HG02884 (cell line): ENCODE data around the gene ZFPM1.

Source experiments
- ATAC-seq: cut with Tn5 transposase; IDR thresholded peaks from one replicate; pipeline ENCODE4 v1.9.1; 2021; ENCODE audit warnings: mild to moderate bottlenecking, moderate library complexity; ENCODE audit not compliant: unreplicated experiment

ZFPM1 gene

GRCh38 chr16:88433632-88434352, 19.3 kb upstream of the ZFPM1 start:
- no peak for ATAC-seq

DNA sequence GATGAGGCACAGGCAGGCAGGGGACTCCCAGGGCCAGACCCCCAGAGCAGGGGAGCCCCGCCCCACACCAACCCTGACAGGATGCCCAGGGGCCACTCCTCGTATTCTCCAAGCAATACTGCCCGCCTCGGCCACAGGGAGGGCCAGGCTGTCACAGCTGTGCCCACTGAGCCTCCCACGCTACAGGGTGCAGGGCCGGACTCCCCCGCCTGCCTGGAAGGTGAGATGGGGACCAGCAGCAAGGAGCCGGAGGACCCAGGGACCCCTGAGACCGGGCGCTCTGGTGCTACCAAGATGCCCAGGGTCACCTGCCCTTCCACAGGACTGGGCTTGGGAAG, 18.8 kb upstream of the ZFPM1 start:
- ATAC-seq, result no peak

GRCh38 chr16:88434746-88435145, 18.3 kb upstream of the ZFPM1 start:
- ATAC-seq, result no peak

GRCh38 chr16:88435437-88436355, 17.4 kb upstream of the ZFPM1 start:
- no peak for ATAC-seq

- no peak for ATAC-seq
Measured at GRCh38 chr16:88436796-88437195, 16.3 kb upstream of the ZFPM1 start.

GRCh38 chr16:88437367-88437964, 15.6 kb upstream of the ZFPM1 start:
- no peak for ATAC-seq

GRCh38 chr16:88438084-88438870, 14.8 kb upstream of the ZFPM1 start:
- ATAC-seq, result no peak

DNA sequence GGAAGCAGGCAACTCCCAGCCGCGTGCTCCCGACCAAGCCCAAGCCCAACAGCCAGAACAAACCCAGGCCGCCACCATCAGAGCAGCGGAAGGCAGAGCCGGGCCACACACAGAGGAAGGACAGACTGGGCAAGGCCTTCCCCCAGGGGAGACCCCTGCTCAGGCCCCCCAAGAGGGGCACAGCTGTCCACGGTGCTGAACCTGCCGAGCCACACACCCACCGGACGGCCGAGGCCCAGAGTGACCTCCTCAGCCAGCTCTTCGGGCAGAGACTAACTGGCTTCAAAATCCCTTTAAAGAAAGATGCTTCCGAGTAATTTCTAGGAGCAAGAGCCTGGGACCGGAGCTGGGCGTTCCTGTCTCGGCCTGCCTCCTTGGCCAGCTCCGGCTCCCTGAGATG, 14.1 kb upstream of the ZFPM1 start:
- ATAC-seq, result no peak

- no peak for ATAC-seq
Measured at GRCh38 chr16:88439706-88440105, 13.4 kb upstream of the ZFPM1 start.

DNA sequence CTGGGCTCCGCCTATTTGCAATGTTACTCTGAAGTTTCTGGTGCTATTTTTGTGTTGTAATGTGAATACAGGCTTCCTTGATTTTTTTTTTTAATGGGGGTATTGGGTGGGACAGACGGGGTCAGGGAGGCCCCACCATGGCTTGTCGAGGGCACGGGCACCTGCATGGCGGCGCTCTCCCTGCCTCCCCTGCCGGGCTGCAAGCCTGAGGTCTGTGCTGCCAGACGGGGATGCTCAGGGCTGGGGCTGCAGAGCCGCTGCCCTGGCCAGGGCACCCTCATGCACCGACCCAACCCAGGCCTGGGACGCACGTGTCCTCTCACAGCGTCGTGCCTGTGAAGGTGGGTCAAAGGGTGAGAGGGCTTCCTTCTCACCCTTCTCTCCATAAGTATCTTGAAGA, 13.0 kb upstream of the ZFPM1 start:
- no peak for ATAC-seq

DNA sequence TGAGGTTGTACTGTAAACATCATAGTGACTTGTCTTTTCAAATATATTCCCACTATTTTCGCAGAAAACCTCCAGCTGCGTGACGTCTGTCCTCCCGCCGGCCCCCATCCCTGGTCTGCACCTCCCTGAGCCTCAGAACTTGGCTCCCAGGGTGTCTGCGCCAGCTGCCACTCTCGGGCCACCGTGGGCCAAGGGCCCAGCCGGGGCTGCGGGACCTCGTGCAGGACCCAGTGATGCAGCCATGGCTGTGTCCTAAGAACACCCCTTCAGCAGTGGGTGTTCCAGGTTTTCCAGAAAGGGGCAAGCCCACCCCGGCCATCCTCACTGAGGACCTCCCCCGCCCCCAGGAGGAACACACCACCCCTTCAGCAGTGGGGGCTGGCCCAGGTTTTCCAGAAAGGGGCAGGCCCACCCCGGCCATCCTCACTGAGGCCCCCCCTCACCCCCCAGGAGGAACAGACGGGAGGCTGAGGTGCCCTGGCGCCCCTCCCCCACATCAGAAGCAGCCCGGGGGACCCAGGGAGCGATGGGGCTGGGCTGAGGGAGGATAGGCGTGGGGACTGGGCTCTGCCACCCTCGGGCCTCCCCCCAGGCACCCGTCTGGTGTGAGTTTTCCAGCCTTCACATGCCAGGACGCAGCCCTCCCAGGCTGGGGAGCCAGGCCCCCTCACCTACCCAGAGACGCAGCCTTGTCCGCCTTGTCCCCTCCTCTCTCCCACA, 12.2 kb upstream of the ZFPM1 start:
- no peak for ATAC-seq

DNA sequence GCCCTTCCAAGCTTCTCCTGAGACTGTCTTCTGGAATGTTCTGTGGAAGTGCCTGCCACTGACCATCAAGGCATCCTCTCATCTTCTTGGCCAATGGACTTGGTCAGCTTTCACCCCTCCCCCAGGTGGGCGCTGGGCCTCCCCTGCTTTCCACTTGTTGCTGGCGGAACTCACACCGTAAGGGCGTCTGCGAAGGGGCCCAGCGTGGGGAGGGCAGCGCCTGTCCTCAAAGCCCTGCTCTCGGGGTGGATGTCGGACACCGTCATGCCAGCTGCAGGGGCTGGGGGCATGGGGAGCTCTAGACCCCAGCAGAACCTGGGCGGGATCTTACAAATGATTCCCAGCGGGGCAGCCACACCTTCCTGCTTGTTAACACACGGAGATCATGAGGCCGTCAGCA, 11.6 kb upstream of the ZFPM1 start:
- no peak for ATAC-seq

GRCh38 chr16:88442383-88442726, 10.7 kb upstream of the ZFPM1 start:
- no peak for ATAC-seq

DNA sequence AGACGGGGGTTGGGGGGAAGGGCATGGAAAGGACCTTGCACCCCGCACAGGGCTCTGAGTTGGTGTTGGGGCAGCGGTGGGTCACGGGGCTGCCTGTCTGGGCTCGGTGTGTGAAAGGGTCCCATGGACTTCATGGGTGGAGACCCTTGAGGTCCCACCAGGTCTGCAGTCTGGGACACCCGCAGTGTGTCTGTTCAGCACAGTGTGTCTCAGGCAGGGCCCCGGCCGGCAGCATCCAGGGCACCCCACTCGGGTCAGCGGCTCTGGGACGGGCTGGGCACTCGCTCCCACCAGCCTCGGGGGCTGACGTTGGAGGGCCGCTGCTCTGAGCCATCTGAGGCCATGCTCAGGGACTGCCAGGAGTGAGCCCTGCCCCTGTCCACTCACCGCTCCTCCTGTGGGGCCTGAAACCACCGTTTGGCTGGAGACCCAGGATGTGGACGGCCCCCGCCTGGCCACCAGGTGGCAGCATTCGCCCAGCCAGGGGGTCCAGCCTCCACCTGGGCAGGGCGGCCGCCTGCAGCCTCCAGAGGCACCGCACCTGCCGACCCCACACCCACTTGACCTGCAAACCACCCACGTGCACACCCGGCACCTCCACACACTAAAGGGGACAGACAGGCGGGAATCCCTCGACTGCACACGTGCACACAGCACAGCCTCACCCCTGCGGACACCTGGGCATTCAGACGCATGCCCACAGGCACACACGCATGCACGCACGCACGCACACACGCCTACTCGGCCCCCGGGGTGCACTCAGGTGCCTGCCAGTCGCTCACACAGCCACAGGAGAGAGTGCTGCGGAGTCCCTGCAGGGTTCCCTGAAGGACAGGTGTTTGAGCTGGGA, 10.1 kb upstream of the ZFPM1 start:
- no peak for ATAC-seq

GRCh38 chr16:88444826-88445582, 8.1 kb upstream of the ZFPM1 start:
- ATAC-seq, result no peak

DNA sequence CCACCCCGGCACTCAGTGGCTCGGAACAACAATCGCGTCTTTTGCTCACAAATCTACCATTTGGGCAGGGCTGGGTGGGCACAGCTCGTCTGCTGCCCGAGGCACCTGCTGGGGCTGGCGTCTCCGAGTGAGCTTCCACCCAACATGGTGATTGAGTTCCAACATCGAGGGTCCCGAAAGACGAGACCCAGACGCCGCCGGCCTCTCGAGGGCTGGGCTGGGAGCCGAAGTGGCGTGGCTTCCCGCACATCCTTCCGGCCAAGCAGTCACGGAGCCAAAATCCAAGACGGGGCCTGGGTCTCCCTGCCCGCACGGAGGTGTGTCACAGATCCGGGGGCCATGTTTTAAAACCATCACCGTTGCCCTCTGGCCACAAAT, 7.5 kb upstream of the ZFPM1 start:
- no peak for ATAC-seq

GRCh38 chr16:88446061-88446460, 7.0 kb upstream of the ZFPM1 start:
- ATAC-seq, result no peak

GRCh38 chr16:88446736-88447135, 6.3 kb upstream of the ZFPM1 start:
- no peak for ATAC-seq

GRCh38 chr16:88447881-88448280, 5.2 kb upstream of the ZFPM1 start:
- ATAC-seq, result no peak
